ENCODE data around the gene CEACAM3. TPM values are rescaled to one million over a fixed set of nuclear protein-coding genes. Genes with fewer than 3 reads are reported as not detected.
"Not testable (repeated sequence)": the region's sequence is repeated elsewhere in the genome, so short reads cannot be mapped to it uniquely, and the experiment has no call there.

Gene CEACAM3
- total and polyA plus RNA-seq, 4 experiments from 2014 or later, result not detected

GRCh38 chr19:41776700-41777099 is 19.7 kb upstream of the CEACAM3 start:
- ChIA-PET CTCF (ENCODE audit: partially characterized antibody) (interaction anchor here (2.9 to 8.4 kb wide), 4 partner anchors 8 to 21 kb away, joined by 10 to 99 read pairs (median 18); partner anchors contain the start of gene CEACAM6), POLR2A (ENCODE audit: partially characterized antibody) (interaction anchor here (0.7 kb wide), 1 partner anchor 16 kb away, joined by 3 read pairs; no protein-coding TSS in a partner anchor)
- no peak overlapping the region for H3K27ac ChIP-seq (ENCODE audit: low read depth, low read length)
- H3K4me3 ChIP-seq (ENCODE audit: low read length in 2 of 2), result no peak overlapping the region
- no peaks in the 10 kb centered on the region for H3K9me3 ChIP-seq (ENCODE audit: control insufficient read depth in 1 of 2, low read length in 2 of 2)
- Mint-ChIP-seq H3K27ac (no peak overlapping the region), H3K4me3 (no peak overlapping the region), H3K4me1 (peaks cover 26 to 40% (median 33%) of the 10 kb centered on the region in 4 donors), H3K36me3 (no peaks in the 10 kb centered on the region), H3K27me3 (peaks cover 48 to 57% of the 10 kb centered on the region in 2 donors), H3K9me3 (peaks cover 0 to 3% (median 0%) of the 10 kb centered on the region in 8 donors)
- intact Hi-C loops (cut with micrococcal nuclease), result no loop called here
- DNase-seq, result no peak
- H3K4me1 ChIP-seq (ENCODE audit: insufficient read depth, low read length), result peaks cover 39% of the 10 kb centered on the region
- H3K36me3 ChIP-seq (ENCODE audit: insufficient read depth, low read length), result no peaks in the 10 kb centered on the region
- peaks cover 15% of the 10 kb centered on the region for H3K27me3 ChIP-seq (ENCODE audit: insufficient read depth, low read length)

- no peak overlapping the region for H3K27ac ChIP-seq (ENCODE audit: low read depth, low read length)
- no peaks in the 10 kb centered on the region for H3K9me3 ChIP-seq (ENCODE audit: control insufficient read depth in 1 of 2, low read length in 2 of 2)
- no peak overlapping the region for H3K27ac Mint-ChIP-seq
- peaks cover 39 to 51% of the 10 kb centered on the region in 2 donors for H3K27me3 Mint-ChIP-seq
- H3K4me1 Mint-ChIP-seq, result peaks cover 15 to 17% (median 16%) of the 10 kb centered on the region in 4 donors
- intact Hi-C loops (cut with micrococcal nuclease), result no loop called here
- peaks cover 11% of the 10 kb centered on the region for H3K27me3 ChIP-seq (ENCODE audit: insufficient read depth, low read length)
- H3K4me3 ChIP-seq (ENCODE audit: low read length in 2 of 2), result no peak overlapping the region
- no peaks in the 10 kb centered on the region for H3K36me3 Mint-ChIP-seq
- no peaks in the 10 kb centered on the region for H3K36me3 ChIP-seq (ENCODE audit: insufficient read depth, low read length)
- ChIA-PET POLR2A (ENCODE audit: partially characterized antibody) (no interaction called here), CTCF (ENCODE audit: partially characterized antibody) (interaction anchor here (2.8 to 5.9 kb wide), 3 partner anchors 8 to 30 kb away, joined by 13 to 167 read pairs (median 22); partner anchors contain the start of gene CEACAM6)
- no peak overlapping the region for H3K4me3 Mint-ChIP-seq
- no peak for DNase-seq
- no peaks in the 10 kb centered on the region for H3K9me3 Mint-ChIP-seq
- H3K4me1 ChIP-seq (ENCODE audit: insufficient read depth, low read length), result peaks cover 13% of the 10 kb centered on the region
Measured at GRCh38 chr19:41783612-41784011, 12.8 kb upstream of the CEACAM3 start.

GRCh38 chr19:41784312-41784711 is 12.1 kb upstream of the CEACAM3 start:
- ChIA-PET CTCF (ENCODE audit: partially characterized antibody) (interaction anchor here (0.9 to 5.9 kb wide), 11 partner anchors 9 to 142 kb away, joined by 3 to 167 read pairs (median 5); partner anchors contain the start of gene CEACAM6), POLR2A (ENCODE audit: partially characterized antibody) (interaction anchor here (0.9 kb wide), 1 partner anchor 75 kb away, joined by 3 read pairs; the partner anchor contains the start of gene RPS19)
- no peak overlapping the region for H3K27ac ChIP-seq (ENCODE audit: low read depth, low read length)
- H3K4me1 Mint-ChIP-seq, result peaks cover 15 to 17% (median 16%) of the 10 kb centered on the region in 4 donors
- H3K4me3 Mint-ChIP-seq, result peak overlapping the region in 1 of 8 donors; percentile 39
- intact Hi-C loops (cut with micrococcal nuclease), result no loop called here
- peaks cover 11% of the 10 kb centered on the region for H3K27me3 ChIP-seq (ENCODE audit: insufficient read depth, low read length)
- H3K27ac Mint-ChIP-seq, result peak overlapping the region in 1 of 7 donors; percentile 45
- H3K4me1 ChIP-seq (ENCODE audit: insufficient read depth, low read length), result peaks cover 13% of the 10 kb centered on the region
- H3K9me3 Mint-ChIP-seq, result no peaks in the 10 kb centered on the region
- H3K4me3 ChIP-seq (ENCODE audit: low read length in 2 of 2), result no peak overlapping the region
- no peaks in the 10 kb centered on the region for H3K9me3 ChIP-seq (ENCODE audit: control insufficient read depth in 1 of 2, low read length in 2 of 2)
- DNase-seq, result no peak
- no peaks in the 10 kb centered on the region for H3K36me3 ChIP-seq (ENCODE audit: insufficient read depth, low read length)
- peaks cover 38 to 54% of the 10 kb centered on the region in 2 donors for H3K27me3 Mint-ChIP-seq
- H3K36me3 Mint-ChIP-seq, result no peaks in the 10 kb centered on the region

- POLR2A ChIA-PET (ENCODE audit: partially characterized antibody), result interaction anchor here (0.9 to 1.4 kb wide), 2 partner anchors 31 to 75 kb away, joined by 3 to 4 read pairs; partner anchors contain the start of gene RPS19
- H3K27me3 Mint-ChIP-seq, result peaks cover 37 to 50% of the 10 kb centered on the region in 2 donors
- peak overlapping the region in 1 of 7 donors; percentile 45 for H3K27ac Mint-ChIP-seq
Measured at GRCh38 chr19:41784743-41785142, 11.6 kb upstream of the CEACAM3 start.

GRCh38 chr19:41785653-41786052 is 10.7 kb upstream of the CEACAM3 start:
- no peaks in the 10 kb centered on the region for H3K36me3 Mint-ChIP-seq
- Histone ChIP-seq H3K27ac (ENCODE audit: low read depth, low read length) (no peak overlapping the region), H3K9me3 (ENCODE audit: control insufficient read depth in 1 of 2, low read length in 2 of 2) (no peaks in the 10 kb centered on the region), H3K36me3 (ENCODE audit: insufficient read depth, low read length) (no peaks in the 10 kb centered on the region), H3K27me3 (ENCODE audit: insufficient read depth, low read length) (peaks cover 11% of the 10 kb centered on the region), H3K4me1 (ENCODE audit: insufficient read depth, low read length) (peaks cover 13% of the 10 kb centered on the region), H3K4me3 (ENCODE audit: low read length in 2 of 2) (no peak overlapping the region)
- H3K4me1 Mint-ChIP-seq, result peaks cover 15 to 17% (median 16%) of the 10 kb centered on the region in 4 donors
- no peak overlapping the region for H3K27ac Mint-ChIP-seq
- intact Hi-C loops (cut with micrococcal nuclease), result loop anchor here (1.0 kb wide), 3 partner anchors 11 to 78 kb away; no protein-coding TSS in a partner anchor
- ChIA-PET POLR2A (ENCODE audit: partially characterized antibody) (interaction anchor here (1.4 kb wide), 1 partner anchor 32 kb away, joined by 4 read pairs; no protein-coding TSS in a partner anchor), CTCF (ENCODE audit: partially characterized antibody) (interaction anchor here (0.7 to 5.9 kb wide), 13 partner anchors 8 to 1632 kb away, joined by 3 to 167 read pairs (median 6); partner anchors contain the start of gene CEACAM6)
- peak; percentile 72 to 80 (median 78) for DNase-seq
- peak overlapping the region in 4 of 8 donors; percentile 3 to 54 (median 33) for H3K4me3 Mint-ChIP-seq
- H3K9me3 Mint-ChIP-seq, result no peaks in the 10 kb centered on the region
- H3K27me3 Mint-ChIP-seq, result peaks cover 34 to 46% of the 10 kb centered on the region in 2 donors

More at GRCh38 chr19:41784743-41785142, 11.6 kb upstream of the CEACAM3 start:
- H3K4me1 Mint-ChIP-seq, result peaks cover 15 to 17% (median 16%) of the 10 kb centered on the region in 4 donors
- Histone ChIP-seq H3K27me3 (ENCODE audit: insufficient read depth, low read length) (peaks cover 11% of the 10 kb centered on the region), H3K9me3 (ENCODE audit: control insufficient read depth in 1 of 2, low read length in 2 of 2) (no peaks in the 10 kb centered on the region), H3K36me3 (ENCODE audit: insufficient read depth, low read length) (no peaks in the 10 kb centered on the region), H3K4me1 (ENCODE audit: insufficient read depth, low read length) (peaks cover 13% of the 10 kb centered on the region), H3K4me3 (ENCODE audit: low read length in 2 of 2) (no peak overlapping the region), H3K27ac (ENCODE audit: low read depth, low read length) (no peak overlapping the region)
- H3K4me3 Mint-ChIP-seq, result peak overlapping the region in 4 of 8 donors; percentile 5 to 57 (median 36)
- no peaks in the 10 kb centered on the region for H3K36me3 Mint-ChIP-seq
- CTCF ChIA-PET (ENCODE audit: partially characterized antibody), result interaction anchor here (0.8 to 5.9 kb wide), 14 partner anchors 8 to 143 kb away, joined by 3 to 167 read pairs (median 6); partner anchors contain the start of gene CEACAM6
- intact Hi-C loops (cut with micrococcal nuclease), result loop anchor here (1.0 kb wide), 3 partner anchors 10 to 77 kb away; no protein-coding TSS in a partner anchor
- no peak for DNase-seq
- no peaks in the 10 kb centered on the region for H3K9me3 Mint-ChIP-seq

- Mint-ChIP-seq H3K27ac (no peak overlapping the region), H3K27me3 (peaks cover 35 to 48% of the 10 kb centered on the region in 2 donors), H3K9me3 (no peaks in the 10 kb centered on the region), H3K4me1 (peaks cover 15 to 17% (median 16%) of the 10 kb centered on the region in 4 donors), H3K4me3 (no peak overlapping the region), H3K36me3 (no peaks in the 10 kb centered on the region)
- DNase-seq, result no peak
- Histone ChIP-seq H3K9me3 (ENCODE audit: control insufficient read depth in 1 of 2, low read length in 2 of 2) (no peaks in the 10 kb centered on the region), H3K4me1 (ENCODE audit: insufficient read depth, low read length) (peaks cover 13% of the 10 kb centered on the region), H3K4me3 (ENCODE audit: low read length in 2 of 2) (no peak overlapping the region), H3K36me3 (ENCODE audit: insufficient read depth, low read length) (no peaks in the 10 kb centered on the region), H3K27me3 (ENCODE audit: insufficient read depth, low read length) (peaks cover 11% of the 10 kb centered on the region), H3K27ac (ENCODE audit: low read depth, low read length) (no peak overlapping the region)
- POLR2A ChIA-PET (ENCODE audit: partially characterized antibody), result no interaction called here
- intact Hi-C loops (cut with micrococcal nuclease), result no loop called here
- CTCF ChIA-PET (ENCODE audit: partially characterized antibody), result interaction anchor here (0.7 to 5.9 kb wide), 4 partner anchors 8 to 39 kb away, joined by 3 to 167 read pairs (median 15); partner anchors contain the start of gene CEACAM6
Measured at GRCh38 chr19:41787055-41787454, 9.3 kb upstream of the CEACAM3 start.

DNA sequence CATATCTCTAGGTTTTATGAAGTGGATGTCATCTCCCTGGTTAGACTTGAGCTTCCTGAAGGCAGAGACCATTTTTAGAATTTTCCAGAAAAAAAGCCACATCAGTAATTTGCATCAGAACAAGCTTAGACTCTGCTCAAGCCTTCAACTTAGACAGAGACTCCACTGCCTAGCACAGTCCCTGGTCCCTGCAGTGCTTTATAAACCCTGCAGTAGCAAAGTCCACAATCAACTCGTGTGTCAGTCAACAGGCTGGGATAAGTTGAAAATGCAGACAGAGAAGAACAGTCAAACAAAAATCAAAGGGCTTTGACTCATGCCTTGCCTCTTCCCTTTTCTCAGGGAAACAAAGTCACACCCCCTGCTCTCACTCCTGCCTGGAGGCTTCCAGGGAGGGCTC is 7.9 kb upstream of the CEACAM3 start:
- Mint-ChIP-seq H3K4me1 (peaks cover 16 to 20% (median 16%) of the 10 kb centered on the region in 4 donors), H3K27me3 (peaks cover 42 to 52% of the 10 kb centered on the region in 2 donors)
- H3K27me3 ChIP-seq (ENCODE audit: insufficient read depth, low read length); H3K27ac Mint-ChIP-seq; intact Hi-C loops (cut with micrococcal nuclease); H3K9me3 ChIP-seq (ENCODE audit: control insufficient read depth in 1 of 2, low read length in 2 of 2); H3K4me3 Mint-ChIP-seq; H3K27ac ChIP-seq (ENCODE audit: low read depth, low read length); H3K36me3 ChIP-seq (ENCODE audit: insufficient read depth, low read length); DNase-seq; POLR2A ChIA-PET (ENCODE audit: partially characterized antibody); H3K4me3 ChIP-seq (ENCODE audit: low read length in 2 of 2); H3K9me3 Mint-ChIP-seq; H3K36me3 Mint-ChIP-seq: not testable (repeated sequence)
- H3K4me1 ChIP-seq (ENCODE audit: insufficient read depth, low read length), result peaks cover 13% of the 10 kb centered on the region
- CTCF ChIA-PET (ENCODE audit: partially characterized antibody), result interaction anchor here (0.7 kb wide), 1 partner anchor 35 kb away, joined by 3 read pairs; no protein-coding TSS in a partner anchor

Measured in CD4-positive, alpha-beta memory T cell (primary cell).